Stimulated activated CD4-positive, alpha-beta T cell treated with anti-CD3 and anti-CD28 coated beads, Interleukin-4, amount 100 ng/mL, for 24 hours (primary cell): ENCODE measurements around the gene HAUS8.
"Not testable (repeated sequence)": the region's sequence is repeated elsewhere in the genome, so short reads cannot be mapped to it uniquely, and the experiment has no call there.

Experiments used
- DNase-seq: peaks from one replicate; pipeline ENCODE4 v3.0.0-alpha.2; 2020

HAUS8 gene

GRCh38 chr19:17026706-17027534 is 48.3 kb downstream of the HAUS8 start, which contains the start of gene CPAMD8:
Gene CPAMD8, minus strand, starts transcription at chr19:17026810. Its CDS starts 168 bp downstream, at chr19:17026642.
- no peak for DNase-seq

GRCh38 chr19:17025991-17026658 is 49.1 kb downstream of the HAUS8 start:
- DNase-seq: no peak

- no peak for DNase-seq
Measured at GRCh38 chr19:17025361-17025760, 49.9 kb downstream of the HAUS8 start.

- not testable (repeated sequence) for DNase-seq
Measured at GRCh38 chr19:17024941-17025340, 50.3 kb downstream of the HAUS8 start.

- DNase-seq: no peak
Measured at GRCh38 chr19:17023805-17024204, 51.4 kb downstream of the HAUS8 start.

GRCh38 chr19:17022738-17023137 is 52.5 kb downstream of the HAUS8 start:
- DNase-seq: no peak

GRCh38 chr19:17021793-17022590 is 53.3 kb downstream of the HAUS8 start:
- no peak for DNase-seq

- no peak for DNase-seq
Measured at GRCh38 chr19:17021328-17021727, 53.9 kb downstream of the HAUS8 start.

GRCh38 chr19:17020823-17021222 is 54.4 kb downstream of the HAUS8 start:
- no peak for DNase-seq

GRCh38 chr19:17020385-17020784 is 54.9 kb downstream of the HAUS8 start:
- DNase-seq: no peak

- peak; percentile 7 for DNase-seq
Measured at GRCh38 chr19:17014212-17014861, 60.9 kb downstream of the HAUS8 start.

GRCh38 chr19:17011485-17011884 is 63.8 kb downstream of the HAUS8 start:
- no peak for DNase-seq

GRCh38 chr19:17006579-17006978 is 68.7 kb downstream of the HAUS8 start:
- no peak for DNase-seq

- DNase-seq: no peak
Measured at GRCh38 chr19:17005000-17005399, 70.3 kb downstream of the HAUS8 start.

GRCh38 chr19:17004386-17004785 is 70.9 kb downstream of the HAUS8 start:
- DNase-seq: no peak

- no peak for DNase-seq
Measured at GRCh38 chr19:17002455-17002854, 72.8 kb downstream of the HAUS8 start.

- peak; percentile 56 for DNase-seq
Measured at GRCh38 chr19:17001603-17002183, 73.6 kb downstream of the HAUS8 start.
